ENCODE results near the gene R3HDM4. TPM values are rescaled to one million over a fixed set of nuclear protein-coding genes. Genes with fewer than 3 reads are reported as not detected.

R3HDM4 gene
- total RNA-seq, 5 donors from 2014 or later (not counting 1 experiment from before 2014, with no cell fraction given) = 190 to 252 (median 220) TPM

- Histone ChIP-seq H3K9me3 (no peaks in the 10 kb centered on the region), H3K27me3 (replicated peaks in 1 of 2; ENCODE audit: control insufficient read depth in 2 of 2, extremely low read depth in 1 of 2, insufficient read depth in 2 of 2, low read length in 1 of 2) (peaks cover 0 to 40% of the 10 kb centered on the region in 2 experiments), H3K27ac (ENCODE audit: low read length) (no peak overlapping the region), H3K4me3 (ENCODE audit: control insufficient read depth in 1 of 2, extremely low read depth in 1 of 2, low read length in 1 of 2) (peak overlapping the region; percentile 40 to 51), H3K36me3 (ENCODE audit: control insufficient read depth in 2 of 2, extremely low read depth in 1 of 2, insufficient read depth in 1 of 2, low read length in 1 of 2) (no peaks in the 10 kb centered on the region), H3K4me1 (ENCODE audit: control insufficient read depth in 1 of 2, extremely low read depth in 1 of 2, insufficient read depth in 2 of 2, low read length in 2 of 2) (peaks cover 12 to 66% of the 10 kb centered on the region in 2 experiments)
- under 1% methylated on average over 71 of the region's 84 CpGs for WGBS (ENCODE audit: insufficient coverage)
- CTCF ChIA-PET = interaction anchor here (0.5 to 2.6 kb wide), 7 partner anchors 11 to 347 kb away, joined by 3 to 14 read pairs (median 5); no protein-coding TSS in a partner anchor
- Mint-ChIP-seq H3K36me3 (no peaks in the 10 kb centered on the region), H3K9me3 (no peaks in the 10 kb centered on the region), H3K27me3 (peaks cover 0 to 2% of the 10 kb centered on the region in 2 donors), H3K4me1 (peaks cover 13 to 23% (median 21%) of the 10 kb centered on the region in 3 donors), H3K27ac (peak overlapping the region; percentile 75 to 80), H3K4me3 (peak overlapping the region; percentile 73 to 82 (median 81))
- peak; percentile 40 to 82 (median 63) for DNase-seq
- POLR2A ChIA-PET = interaction anchor here in 1 of 2 donors (0.6 kb wide), 1 partner anchor 297 kb away, joined by 4 read pairs; no protein-coding TSS in a partner anchor
- ATAC-seq (replicated peaks in 1 of 4) = peak; percentile 54 to 67 (median 55)
Measured at GRCh38 chr19:920051-920864, 7.2 kb upstream of the R3HDM4 start.

- POLR2A ChIA-PET = interaction anchor here in 1 of 2 donors (0.5 kb wide), 1 partner anchor 110 kb away, joined by 3 read pairs; no protein-coding TSS in a partner anchor
- H3K4me1 Mint-ChIP-seq = peaks cover 20 to 27% (median 24%) of the 10 kb centered on the region in 3 donors
- peaks cover 0 to 5% of the 10 kb centered on the region in 2 donors for H3K27me3 Mint-ChIP-seq
- H3K36me3 ChIP-seq (ENCODE audit: control insufficient read depth in 2 of 2, extremely low read depth in 1 of 2, insufficient read depth in 1 of 2, low read length in 1 of 2) = no peaks in the 10 kb centered on the region
- peaks cover 0 to 44% of the 10 kb centered on the region in 2 experiments for H3K27me3 ChIP-seq (replicated peaks in 1 of 2; ENCODE audit: control insufficient read depth in 2 of 2, extremely low read depth in 1 of 2, insufficient read depth in 2 of 2, low read length in 1 of 2)
- CTCF ChIA-PET = interaction anchor here (0.5 to 2.6 kb wide), 9 partner anchors 12 to 132 kb away, joined by 3 to 14 read pairs (median 5); no protein-coding TSS in a partner anchor
- H3K27ac ChIP-seq (ENCODE audit: low read length) = no peak overlapping the region
- peaks cover 12 to 63% of the 10 kb centered on the region in 2 experiments for H3K4me1 ChIP-seq (ENCODE audit: control insufficient read depth in 1 of 2, extremely low read depth in 1 of 2, insufficient read depth in 2 of 2, low read length in 2 of 2)
- no peaks in the 10 kb centered on the region for H3K36me3 Mint-ChIP-seq
- peak overlapping the region; percentile 49 to 81 (median 56) for H3K4me3 Mint-ChIP-seq
- peak overlapping the region; percentile 15 to 40 for H3K4me3 ChIP-seq (ENCODE audit: control insufficient read depth in 1 of 2, extremely low read depth in 1 of 2, low read length in 1 of 2)
- ATAC-seq (replicated peaks in 1 of 4) (peak; percentile 41 to 53 (median 46)), DNase-seq (peak in 16 of 35 experiments; percentile 35 to 69 (median 50))
- H3K27ac Mint-ChIP-seq = peak overlapping the region in 1 of 2 donors; percentile 34
- no peaks in the 10 kb centered on the region for H3K9me3 Mint-ChIP-seq
- no peaks in the 10 kb centered on the region for H3K9me3 ChIP-seq
- WGBS (ENCODE audit: insufficient coverage) = 3% methylated on average over 65 of the region's 68 CpGs
Measured at GRCh38 chr19:919199-920050, 6.4 kb upstream of the R3HDM4 start.

- H3K27me3 Mint-ChIP-seq = peaks cover 0 to 5% of the 10 kb centered on the region in 2 donors
- DNase-seq (peak in 3 of 35 experiments; percentile 17 to 43 (median 26)), ATAC-seq (replicated peaks in 1 of 4) (no peak)
- Histone ChIP-seq H3K9me3 (no peaks in the 10 kb centered on the region), H3K36me3 (ENCODE audit: control insufficient read depth in 2 of 2, extremely low read depth in 1 of 2, insufficient read depth in 1 of 2, low read length in 1 of 2) (no peaks in the 10 kb centered on the region), H3K27me3 (replicated peaks in 1 of 2; ENCODE audit: control insufficient read depth in 2 of 2, extremely low read depth in 1 of 2, insufficient read depth in 2 of 2, low read length in 1 of 2) (peaks cover 0 to 44% of the 10 kb centered on the region in 2 experiments), H3K4me1 (ENCODE audit: control insufficient read depth in 1 of 2, extremely low read depth in 1 of 2, insufficient read depth in 2 of 2, low read length in 2 of 2) (peaks cover 13 to 62% of the 10 kb centered on the region in 2 experiments), H3K27ac (ENCODE audit: low read length) (no peak overlapping the region), H3K4me3 (ENCODE audit: control insufficient read depth in 1 of 2, extremely low read depth in 1 of 2, low read length in 1 of 2) (no peak overlapping the region)
- WGBS (ENCODE audit: insufficient coverage) = 2% methylated on average over 41 of the region's 58 CpGs
- H3K36me3 Mint-ChIP-seq = no peaks in the 10 kb centered on the region
- CTCF ChIA-PET = interaction anchor here (0.6 to 2.6 kb wide), 5 partner anchors 17 to 407 kb away, joined by 3 to 14 read pairs (median 7); no protein-coding TSS in a partner anchor
- H3K27ac Mint-ChIP-seq = no peak overlapping the region
- no peaks in the 10 kb centered on the region for H3K9me3 Mint-ChIP-seq
- POLR2A ChIA-PET = interaction anchor here (0.5 to 0.6 kb wide), 2 partner anchors 60 to 111 kb away, joined by 3 to 6 read pairs; no protein-coding TSS in a partner anchor
- peak overlapping the region; percentile 49 to 81 (median 56) for H3K4me3 Mint-ChIP-seq
- peaks cover 20 to 26% (median 23%) of the 10 kb centered on the region in 3 donors for H3K4me1 Mint-ChIP-seq
Measured at GRCh38 chr19:918481-919198, 5.6 kb upstream of the R3HDM4 start.

GRCh38 chr19:918152-918437, 5.1 kb upstream of the R3HDM4 start:
- ChIA-PET CTCF (no interaction called here), POLR2A (no interaction called here)
- no peak overlapping the region for H3K27ac ChIP-seq (ENCODE audit: low read length)
- peaks cover 0 to 44% of the 10 kb centered on the region in 2 experiments for H3K27me3 ChIP-seq (replicated peaks in 1 of 2; ENCODE audit: control insufficient read depth in 2 of 2, extremely low read depth in 1 of 2, insufficient read depth in 2 of 2, low read length in 1 of 2)
- H3K9me3 ChIP-seq = no peaks in the 10 kb centered on the region
- H3K4me1 Mint-ChIP-seq = peaks cover 20 to 27% (median 24%) of the 10 kb centered on the region in 3 donors
- no peaks in the 10 kb centered on the region for H3K36me3 ChIP-seq (ENCODE audit: control insufficient read depth in 2 of 2, extremely low read depth in 1 of 2, insufficient read depth in 1 of 2, low read length in 1 of 2)
- 0% methylated on average over 6 of the region's 12 CpGs for WGBS (ENCODE audit: insufficient coverage)
- H3K4me3 Mint-ChIP-seq = peak overlapping the region; percentile 74 to 81 (median 77)
- peaks cover 0 to 5% of the 10 kb centered on the region in 2 donors for H3K27me3 Mint-ChIP-seq
- no peak for DNase-seq
- peaks cover 15 to 64% of the 10 kb centered on the region in 2 experiments for H3K4me1 ChIP-seq (ENCODE audit: control insufficient read depth in 1 of 2, extremely low read depth in 1 of 2, insufficient read depth in 2 of 2, low read length in 2 of 2)
- no peaks in the 10 kb centered on the region for H3K36me3 Mint-ChIP-seq
- H3K9me3 Mint-ChIP-seq = no peaks in the 10 kb centered on the region
- peak overlapping the region; percentile 15 to 67 for H3K4me3 ChIP-seq (ENCODE audit: control insufficient read depth in 1 of 2, extremely low read depth in 1 of 2, low read length in 1 of 2)
- peak overlapping the region; percentile 55 to 78 for H3K27ac Mint-ChIP-seq
- ATAC-seq (replicated peaks in 1 of 4) = no peak

- peaks cover 0 to 5% of the 10 kb centered on the region in 2 donors for H3K27me3 Mint-ChIP-seq
Measured at GRCh38 chr19:917323-918151, 4.5 kb upstream of the R3HDM4 start, which contains the start of gene KISS1R. TSS of gene KISS1R (plus strand) at chr19:917333. CDS start at chr19:917503, 170 bp downstream.

More at GRCh38 chr19:917323-918151, 4.5 kb upstream of the R3HDM4 start, which contains the start of gene KISS1R:
- H3K27ac Mint-ChIP-seq = peak within 1 kb of the TSS; percentile 55 to 78
- peak within 1 kb of the TSS; percentile 15 to 67 for H3K4me3 ChIP-seq (ENCODE audit: control insufficient read depth in 1 of 2, extremely low read depth in 1 of 2, low read length in 1 of 2)
- no peak within 1 kb of the TSS for H3K27ac ChIP-seq (ENCODE audit: low read length)
- ChIA-PET CTCF (no interaction called here), POLR2A (no interaction called here)
- peak within 1 kb of the TSS; percentile 74 to 81 (median 77) for H3K4me3 Mint-ChIP-seq
- peaks cover 15 to 64% of the 10 kb centered on the region in 2 experiments for H3K4me1 ChIP-seq (ENCODE audit: control insufficient read depth in 1 of 2, extremely low read depth in 1 of 2, insufficient read depth in 2 of 2, low read length in 2 of 2)
- H3K27me3 ChIP-seq (replicated peaks in 1 of 2; ENCODE audit: control insufficient read depth in 2 of 2, extremely low read depth in 1 of 2, insufficient read depth in 2 of 2, low read length in 1 of 2) = peaks cover 0 to 44% of the 10 kb centered on the region in 2 experiments
- H3K9me3 ChIP-seq = no peaks in the 10 kb centered on the region
- 2% methylated on average over 84 of the region's 87 CpGs for WGBS (ENCODE audit: insufficient coverage)
- ATAC-seq (replicated peaks in 1 of 4) (peak in 2 of 4 experiments; percentile 10 to 11), DNase-seq (peak in 12 of 35 experiments; percentile 17 to 65 (median 55))
- H3K36me3 ChIP-seq (ENCODE audit: control insufficient read depth in 2 of 2, extremely low read depth in 1 of 2, insufficient read depth in 1 of 2, low read length in 1 of 2) = no peaks in the 10 kb centered on the region
- no peaks in the 10 kb centered on the region for H3K9me3 Mint-ChIP-seq
- H3K4me1 Mint-ChIP-seq = peaks cover 20 to 27% (median 24%) of the 10 kb centered on the region in 3 donors
- H3K36me3 Mint-ChIP-seq = no peaks in the 10 kb centered on the region

All from T-cell (primary cell).